CD4-positive, alpha-beta memory T cell (primary cell): ENCODE results near the gene PITPNM2. TPM values are rescaled to one million over a fixed set of nuclear protein-coding genes. Genes with fewer than 3 reads are reported as not detected.

Experiments
- CTCF ChIA-PET: fragments of 350-600 bp; sonication (Branson Sonifier 250); formaldehyde crosslinking; loops from one replicate; lab custom pipeline; 2021; ENCODE audit warnings: inconsistent platforms; ENCODE audit not compliant: partially characterized antibody; lab: Charles Lee
- POLR2A ChIA-PET: fragments of 350-600 bp; sonication (Branson Sonifier 250); formaldehyde crosslinking; loops from one replicate; lab custom pipeline; 2021; ENCODE audit not compliant: partially characterized antibody; lab: Charles Lee
- DNase-seq, 5 donors: peaks; one replicate each; pipeline versions ENCODE4 v3.0.0 to v3.0.0-alpha.2; 2020 to 2022; ENCODE audit warnings: mixed read lengths in 1 of 5
- H3K27ac ChIP-seq: one replicate; pipeline ENCODE4 v1.7.0; 2013; ENCODE audit warnings: low read depth, low read length
- H3K27me3 ChIP-seq: 2 replicates; pipeline ENCODE4 v1.7.0; 2013; ENCODE audit warnings: mild to moderate bottlenecking, low read length, moderate library complexity; ENCODE audit not compliant: insufficient read depth
- H3K36me3 ChIP-seq: 2 replicates; pipeline ENCODE4 v1.7.0; 2013; ENCODE audit warnings: mild to moderate bottlenecking, low read length, moderate library complexity; ENCODE audit not compliant: insufficient read depth
- H3K4me1 ChIP-seq: 2 replicates; pipeline ENCODE4 v1.7.0; 2013; ENCODE audit warnings: mild to moderate bottlenecking, low read length, moderate library complexity; ENCODE audit not compliant: insufficient read depth
- H3K4me3 ChIP-seq, 2 donors: one replicate each; pipeline ENCODE4 v1.7.0; 2013; ENCODE audit warnings: low read length in 2 of 2, mild to moderate bottlenecking in 1 of 2
- H3K9me3 ChIP-seq, 2 donors: one replicate each; pipeline ENCODE4 v1.7.0; 2013; ENCODE audit warnings: low read length in 2 of 2, control low read depth in 1 of 2; ENCODE audit not compliant: control insufficient read depth in 1 of 2
- H3K27ac Mint-ChIP-seq, 7 donors: one replicate each; pipeline ENCODE4 v1.8.0; 2020 to 2021; ENCODE audit warnings: mixed read lengths in 7 of 7, mild to moderate bottlenecking in 6 of 7, inconsistent platforms in 3 of 7, moderate library complexity in 3 of 7
- H3K27me3 Mint-ChIP-seq, 2 donors: one replicate each; pipeline ENCODE4 v1.8.0; 2020 to 2021; ENCODE audit warnings: mixed read lengths in 2 of 2
- H3K36me3 Mint-ChIP-seq, 2 donors: one replicate each; pipeline ENCODE4 v1.8.0; 2020 to 2021; ENCODE audit warnings: mixed read lengths in 2 of 2, inconsistent platforms in 1 of 2, mild to moderate bottlenecking in 1 of 2
- H3K4me1 Mint-ChIP-seq, 4 donors: one replicate each; pipeline ENCODE4 v1.8.0; 2020 to 2021; ENCODE audit warnings: mixed read lengths in 4 of 4, mild to moderate bottlenecking in 1 of 4
- H3K4me3 Mint-ChIP-seq, 8 donors: one replicate each; pipeline ENCODE4 v1.8.0; 2020 to 2021; ENCODE audit warnings: mixed read lengths in 8 of 8, mild to moderate bottlenecking in 7 of 8, moderate library complexity in 6 of 8, inconsistent platforms in 3 of 8
- H3K9me3 Mint-ChIP-seq, 8 donors: one replicate each; pipeline ENCODE4 v1.8.0; 2020 to 2021; ENCODE audit warnings: mixed read lengths in 8 of 8, mild to moderate bottlenecking in 5 of 8, inconsistent platforms in 3 of 8, moderate library complexity in 1 of 8
- intact Hi-C: fragments of 100-400 bp; cut with micrococcal nuclease; formaldehyde crosslinking; loops from one replicate; pipeline ENCODE4 v1.15.1; 2023
- polyA plus RNA-seq, 2 donors: library from polyadenylated mRNA; unstranded; fragments of 300-500 nt; fragmentation: Illumina TruSeq; gene quantifications; one replicate each; pipeline ENCODE4 v1.2.3, GENCODE V29; 2021
- total RNA-seq, 2 experiments: library from RNA; stranded (reverse); gene quantifications; one replicate each; pipeline ENCODE4 v1.2.3, GENCODE V29; 2021

The PITPNM2 gene
- total and polyA plus RNA-seq, 4 experiments from 2014 or later, result 0.77 to 16.8 (median 9.5) TPM

DNA sequence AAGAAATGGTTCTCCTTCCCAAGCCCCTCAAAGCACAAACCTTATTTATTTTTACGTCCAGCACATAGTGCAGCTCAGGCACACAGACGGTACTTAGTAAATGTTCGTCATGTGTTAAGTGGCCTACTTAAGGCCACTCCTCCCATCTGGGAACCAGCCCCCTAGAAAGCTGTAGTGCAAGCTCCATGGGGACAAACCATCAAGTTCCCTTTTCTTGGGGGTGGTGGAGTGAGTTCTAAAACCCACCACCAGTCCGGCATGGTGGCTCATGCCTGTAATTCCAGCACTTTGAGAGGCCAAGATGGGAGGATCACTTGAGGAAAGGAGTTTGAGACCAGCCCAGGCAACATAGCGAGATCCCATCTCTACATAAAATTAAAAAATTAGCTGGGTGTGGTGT lies 49.4 kb downstream of the PITPNM2 start:
- intact Hi-C loops, result no loop called here
- Mint-ChIP-seq H3K36me3 (no peaks in the 10 kb centered on the region), H3K4me3 (no peak overlapping the region), H3K4me1 (peaks cover 12 to 31% (median 20%) of the 10 kb centered on the region in 4 donors), H3K27me3 (no peaks in the 10 kb centered on the region), H3K9me3 (no peaks in the 10 kb centered on the region), H3K27ac (peak overlapping the region in 2 of 7 donors; percentile 4 to 77)
- no peaks in the 10 kb centered on the region for H3K9me3 ChIP-seq
- no peaks in the 10 kb centered on the region for H3K27me3 ChIP-seq
- DNase-seq, result no peak
- no peak overlapping the region for H3K4me3 ChIP-seq
- ChIA-PET CTCF (no interaction called here), POLR2A (interaction anchor here (1.1 kb wide), 1 partner anchor 26 kb away, joined by 3 read pairs; no protein-coding TSS in a partner anchor)
- H3K27ac ChIP-seq, result no peak overlapping the region
- H3K4me1 ChIP-seq, result peaks cover 13% of the 10 kb centered on the region
- H3K36me3 ChIP-seq, result no peaks in the 10 kb centered on the region

Other genes starting within 250 kb of the PITPNM2 start
- 1 to 10 TPM; 5.9 to 7.1 TPM for gene ABCB9, start 184.6 kb downstream of the PITPNM2 start, total RNA-seq
- gene ABCB9, start 184.6 kb downstream of the PITPNM2 start, polyA plus RNA-seq, result 1 to 10 TPM in 1 of 2 donors, under 1 TPM in 1; 0.81 to 1.8 TPM
- 10 to 100 TPM; 38.3 to 46.6 TPM for gene OGFOD2, start 175.8 kb downstream of the PITPNM2 start, total RNA-seq
- gene OGFOD2, start 175.8 kb downstream of the PITPNM2 start, polyA plus RNA-seq, result 10 to 100 TPM; 13.9 to 15.9 TPM
- gene ARL6IP4, start 170.4 kb downstream of the PITPNM2 start, total RNA-seq, result 100 to 1,000 TPM; 159 to 180 TPM
- 100 to 1,000 TPM; 184 to 252 TPM for gene ARL6IP4, start 170.4 kb downstream of the PITPNM2 start, polyA plus RNA-seq
- 10 to 100 TPM; 57.9 to 62.7 TPM for gene MPHOSPH9, start 82.1 kb upstream of the PITPNM2 start, total RNA-seq
- gene MPHOSPH9, start 82.1 kb upstream of the PITPNM2 start, polyA plus RNA-seq, result 10 to 100 TPM; 14.1 to 32.3 TPM
- 10 to 100 TPM; 46.1 to 48.8 TPM for gene MTRFR, start 82.3 kb upstream of the PITPNM2 start, total RNA-seq
- gene MTRFR, start 82.3 kb upstream of the PITPNM2 start, polyA plus RNA-seq, result 10 to 100 TPM; 35.4 to 63.1 TPM
- 1 to 10 TPM; 4.8 to 5.4 TPM for gene CDK2AP1, start 120.8 kb upstream of the PITPNM2 start, total RNA-seq
- gene CDK2AP1, start 120.8 kb upstream of the PITPNM2 start, polyA plus RNA-seq, result 1 to 10 TPM; 2.2 to 4.8 TPM
- 10 to 100 TPM; 54.1 to 56.3 TPM for gene SBNO1, start 213.8 kb upstream of the PITPNM2 start, total RNA-seq
- 10 to 100 TPM; 26.3 to 39.9 TPM for gene SBNO1, start 213.8 kb upstream of the PITPNM2 start, polyA plus RNA-seq
- gene KMT5A, start 233.0 kb upstream of the PITPNM2 start, total RNA-seq, result 10 to 100 TPM; 31.5 to 35.9 TPM
- 1 to 10 TPM; 1.0 to 4.3 TPM for gene KMT5A, start 233.0 kb upstream of the PITPNM2 start, polyA plus RNA-seq